HG02588 (cell line): Measurements from ENCODE around the gene CD80.

ENCODE experiments used
- ATAC-seq: cut with Tn5 transposase; IDR thresholded peaks from one replicate; pipeline ENCODE4 v1.9.1; 2021; ENCODE audit warnings: mild to moderate bottlenecking, moderate library complexity; ENCODE audit not compliant: unreplicated experiment

CD80 gene

DNA sequence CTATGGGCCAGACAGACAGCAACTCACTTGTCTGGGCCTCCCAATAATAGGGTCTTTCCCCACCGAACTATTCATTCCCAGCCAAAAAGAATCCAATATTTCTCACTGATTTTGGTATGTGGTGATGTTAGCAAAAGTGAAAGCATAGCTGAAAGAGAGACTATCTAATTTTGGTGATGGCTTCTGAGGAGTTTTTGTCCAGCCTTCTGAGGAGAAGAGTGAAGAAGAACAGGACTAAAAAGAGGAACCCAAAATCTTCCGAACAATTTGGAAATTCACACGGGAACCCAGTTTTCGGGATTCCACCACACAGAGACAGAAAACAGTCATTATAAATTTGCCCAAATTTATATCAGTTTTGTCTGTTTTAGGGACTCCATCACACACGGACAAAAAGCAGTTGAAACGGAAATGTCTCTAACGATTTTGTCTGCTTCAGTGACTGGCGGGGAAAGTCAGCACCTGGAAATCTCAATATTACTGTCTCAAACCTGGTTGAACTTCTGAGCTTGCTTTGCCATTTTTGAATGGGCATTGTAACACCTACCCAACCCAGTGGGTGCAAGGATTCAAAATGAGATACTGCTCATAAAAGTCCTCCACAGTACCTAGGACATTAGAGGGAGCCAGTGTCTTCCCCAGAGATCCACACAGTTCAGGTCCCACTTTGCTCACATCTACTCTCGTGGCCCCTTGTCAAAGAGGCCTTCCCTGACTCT, 9.1 kb downstream of the CD80 start:
- no peak for ATAC-seq

DNA sequence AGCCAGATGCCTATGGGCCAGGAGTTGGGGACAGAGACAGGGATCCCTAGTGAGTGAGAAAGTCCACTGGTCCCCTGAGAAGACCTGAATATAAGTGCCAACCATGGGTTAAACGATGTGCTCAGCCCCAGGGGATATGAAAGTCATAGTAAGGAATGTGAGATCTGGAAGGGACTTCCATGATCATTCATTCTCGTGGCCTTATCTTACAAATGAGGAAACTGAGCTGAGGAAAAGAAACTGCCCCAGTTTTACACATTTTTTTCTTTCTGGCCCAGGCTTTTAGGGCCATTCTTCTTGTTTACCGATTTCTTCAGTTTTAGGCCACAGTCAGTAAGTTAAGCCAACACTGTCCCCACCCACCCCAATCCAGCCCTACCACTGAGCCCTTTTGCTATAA, 11.1 kb downstream of the CD80 start:
- ATAC-seq = no peak

DNA sequence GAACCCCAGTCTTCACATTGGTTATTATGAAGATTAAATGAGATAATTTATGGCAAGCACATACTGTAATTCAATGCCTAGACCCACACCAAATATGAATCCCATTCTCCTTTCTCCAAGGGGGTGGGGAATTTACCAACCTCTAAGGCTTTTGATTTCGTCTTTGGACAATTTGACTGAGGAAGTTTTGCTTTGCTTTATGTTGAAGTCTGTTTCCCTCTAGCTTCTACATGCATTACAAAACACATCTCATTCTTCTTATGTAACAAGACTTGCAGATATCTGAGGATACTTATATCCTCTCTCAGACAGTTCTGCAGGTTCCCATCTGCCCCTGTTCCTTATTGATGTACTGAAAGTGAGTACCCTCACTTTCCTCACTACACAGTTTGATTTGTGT, 12.2 kb downstream of the CD80 start:
- ATAC-seq = no peak

DNA sequence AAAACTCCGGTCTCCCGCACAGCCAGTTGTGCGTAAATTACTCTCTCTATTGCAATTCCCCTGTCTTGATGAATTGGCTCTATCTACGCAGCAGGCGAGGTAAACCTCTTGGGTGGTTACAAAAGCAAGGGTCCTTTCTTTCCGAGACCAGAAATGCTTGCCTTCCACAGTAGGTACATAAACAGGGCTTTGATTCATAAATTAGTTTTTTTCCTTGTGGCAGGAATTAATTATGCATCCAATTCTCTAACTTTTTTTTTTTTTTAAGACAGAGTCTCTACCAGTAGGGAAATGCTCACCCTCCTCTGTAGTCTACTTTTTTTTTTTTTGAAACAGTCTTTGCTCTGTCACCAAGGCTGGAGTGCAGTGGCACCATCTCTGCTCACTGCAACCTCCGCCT, 16.3 kb downstream of the CD80 start:
- ATAC-seq = no peak

DNA sequence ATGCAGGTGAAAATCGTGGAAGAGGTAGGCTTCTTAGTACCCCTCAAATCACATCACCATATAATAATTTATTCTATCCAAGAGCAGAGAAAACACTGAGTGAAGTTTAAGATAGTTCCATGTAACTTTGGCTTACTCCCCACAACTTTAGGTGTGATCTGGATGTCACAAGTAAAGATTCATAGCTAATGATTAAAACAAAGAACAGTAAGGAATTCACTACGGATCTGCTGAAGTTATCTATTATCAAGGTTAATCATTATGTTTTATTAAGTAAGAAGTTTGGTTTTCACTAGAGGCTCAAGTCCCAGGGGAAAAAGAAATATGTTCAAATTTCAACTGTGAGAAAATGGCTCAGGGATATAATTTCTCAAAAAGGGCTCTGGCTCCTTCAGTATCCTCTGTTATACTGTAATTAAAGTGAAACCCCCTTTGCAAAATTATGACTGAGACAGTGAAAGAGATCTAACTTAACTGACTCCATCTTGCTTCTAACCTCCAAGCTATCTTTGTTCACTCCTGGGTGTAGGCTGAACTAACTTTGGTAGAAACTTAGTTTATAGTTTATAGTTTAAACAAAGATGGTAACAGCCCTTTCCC, 17.1 kb downstream of the CD80 start:
- no peak for ATAC-seq

DNA sequence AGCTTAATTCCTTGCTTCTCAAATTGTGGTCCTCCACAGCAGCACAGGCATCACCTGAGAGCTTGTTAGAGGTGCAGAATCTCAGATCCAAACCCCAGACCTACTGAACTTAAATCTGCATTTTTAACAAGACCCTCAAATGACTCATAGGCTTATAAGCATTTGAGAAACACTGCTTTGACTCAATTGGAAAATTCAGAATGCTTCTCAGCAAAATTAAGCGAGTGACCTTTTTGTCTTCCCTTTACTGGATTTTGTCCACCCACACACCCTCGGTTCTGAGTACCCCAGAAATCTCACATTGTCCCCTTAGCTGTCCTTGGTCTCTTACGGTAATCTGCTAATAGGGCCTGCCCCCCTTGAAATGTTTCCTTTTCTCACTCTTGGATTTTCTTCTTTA, 17.9 kb downstream of the CD80 start:
- no peak for ATAC-seq

DNA sequence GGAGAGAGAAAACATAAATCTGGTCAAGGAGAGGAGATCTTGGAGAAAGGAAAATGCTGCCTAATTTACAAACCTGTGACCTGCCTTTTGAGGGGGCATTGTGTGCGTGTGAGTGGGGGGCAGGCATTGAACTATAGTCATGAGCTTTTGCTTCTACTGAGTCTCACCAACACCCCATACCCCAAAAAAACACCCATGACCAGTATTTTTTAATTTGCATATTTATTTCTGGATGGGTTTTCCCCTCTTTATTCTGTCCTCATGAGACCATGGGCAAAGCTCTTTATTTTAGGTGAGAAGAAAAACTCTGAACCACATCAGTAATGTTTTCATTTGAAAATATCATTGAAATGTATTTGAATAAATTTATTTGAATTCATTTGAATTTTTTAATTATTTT, 20.6 kb downstream of the CD80 start:
- ATAC-seq = no peak

DNA sequence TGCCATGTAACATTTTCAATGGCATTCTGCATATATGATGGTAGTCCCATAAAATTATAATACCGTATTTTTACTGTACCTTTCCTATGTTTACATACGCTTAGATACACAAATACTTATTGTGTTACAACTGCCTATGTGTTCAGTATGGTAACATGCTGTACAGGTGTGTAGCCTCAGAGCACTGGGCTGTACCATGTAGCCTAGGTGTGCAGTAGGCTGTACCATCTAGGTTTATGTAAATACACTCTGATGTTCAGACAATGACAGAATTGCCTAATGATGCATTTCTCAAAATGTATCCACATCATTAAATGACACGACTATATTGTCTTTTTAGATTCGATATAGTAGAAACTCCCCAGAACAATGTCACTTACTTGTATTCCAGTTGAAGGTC, 22.7 kb downstream of the CD80 start:
- no peak for ATAC-seq

DNA sequence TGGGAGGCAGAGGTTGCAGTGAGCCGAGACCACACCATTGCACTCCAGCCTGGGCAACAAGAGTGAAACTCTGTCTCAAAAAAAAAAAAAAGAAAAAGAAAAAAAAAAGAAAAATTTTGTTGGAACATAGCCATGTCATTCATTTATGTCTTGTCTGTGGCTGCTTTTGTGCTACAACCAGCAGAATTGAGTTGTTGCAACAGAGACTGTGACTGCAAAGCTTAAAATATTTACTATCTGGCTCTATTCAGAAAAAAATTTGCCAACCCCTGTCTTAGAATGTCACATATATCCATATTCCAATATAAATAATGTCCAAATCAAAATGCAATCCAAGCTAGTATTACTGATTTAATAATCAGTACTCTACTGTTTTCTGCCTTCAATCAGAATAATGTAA, 25.1 kb downstream of the CD80 start:
- ATAC-seq = no peak

DNA sequence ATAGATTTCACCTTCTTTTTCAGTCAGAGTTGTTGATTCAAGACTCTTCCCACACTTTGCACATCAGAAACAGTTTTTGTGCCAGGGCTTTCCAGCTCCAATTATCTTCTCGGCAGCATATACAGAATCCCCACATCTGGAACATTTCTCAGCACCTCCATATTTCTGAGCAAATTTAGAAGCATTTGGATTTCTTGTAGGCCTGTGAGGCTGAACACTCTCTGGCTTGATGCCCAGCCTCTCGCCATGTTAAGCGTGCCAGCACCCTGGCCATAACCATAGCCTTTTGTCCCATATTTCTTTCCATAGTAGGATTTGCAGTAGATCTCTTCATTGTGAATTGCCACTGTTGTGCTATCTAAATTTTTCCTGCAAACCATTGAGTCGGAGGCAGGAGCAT, 28.3 kb downstream of the CD80 start:
- no peak for ATAC-seq

DNA sequence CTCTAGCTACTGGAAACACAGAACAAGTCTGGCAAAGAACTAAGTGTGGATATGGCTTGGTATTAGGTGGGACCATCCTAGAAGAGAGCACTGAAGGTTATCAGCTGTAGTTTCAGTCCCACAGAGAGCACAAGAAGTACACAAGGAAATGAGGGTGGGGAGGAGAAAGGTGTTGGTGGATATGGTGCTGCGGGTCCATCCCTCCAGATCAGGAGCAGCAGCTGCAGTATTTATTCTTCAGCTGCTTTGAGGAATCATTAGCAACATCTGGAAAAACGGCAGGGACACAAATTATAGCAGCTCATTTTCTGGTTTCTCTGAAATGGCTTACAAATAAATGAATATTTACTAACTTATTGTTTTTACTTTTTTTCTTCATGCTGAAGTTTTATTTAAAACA, 29.0 kb downstream of the CD80 start:
- no peak for ATAC-seq

DNA sequence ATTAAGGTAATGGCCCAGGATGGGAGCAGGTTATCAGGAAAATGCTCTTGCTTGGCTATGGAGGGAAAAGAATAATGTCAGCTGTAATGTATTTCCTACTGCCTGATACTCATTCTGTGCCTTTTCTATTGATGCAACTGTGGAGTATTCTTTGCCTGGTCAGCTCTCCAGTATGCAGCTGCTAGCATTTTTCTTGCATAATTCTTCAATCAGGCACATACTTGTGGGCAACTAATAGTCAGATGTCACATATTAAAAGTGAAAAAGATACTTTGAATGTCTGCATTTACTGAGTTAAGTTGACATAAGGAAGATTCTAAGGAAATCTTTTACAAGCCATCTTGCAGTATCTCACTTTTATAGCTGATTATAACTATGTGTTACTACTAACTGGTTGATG, 29.5 kb downstream of the CD80 start:
- no peak for ATAC-seq

DNA sequence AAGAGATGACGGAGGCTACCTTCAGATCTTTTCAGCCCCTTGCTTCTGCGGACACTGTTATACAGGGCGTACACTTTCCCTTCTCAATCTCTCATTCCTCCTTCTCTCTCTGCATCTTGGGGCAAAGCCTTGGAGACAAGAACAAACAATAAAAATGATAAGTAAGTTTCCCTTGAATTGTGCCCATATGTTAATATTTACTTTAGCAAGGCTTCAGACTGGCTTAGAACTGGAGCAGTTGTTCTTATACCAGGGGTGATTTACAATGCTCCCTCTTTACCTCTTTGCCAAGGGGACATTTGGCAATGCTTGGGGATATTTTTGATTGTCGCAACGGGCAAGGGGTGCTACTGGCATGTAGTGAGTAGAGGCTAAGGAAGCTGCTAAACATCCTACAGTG, 31.7 kb downstream of the CD80 start:
- no peak for ATAC-seq

DNA sequence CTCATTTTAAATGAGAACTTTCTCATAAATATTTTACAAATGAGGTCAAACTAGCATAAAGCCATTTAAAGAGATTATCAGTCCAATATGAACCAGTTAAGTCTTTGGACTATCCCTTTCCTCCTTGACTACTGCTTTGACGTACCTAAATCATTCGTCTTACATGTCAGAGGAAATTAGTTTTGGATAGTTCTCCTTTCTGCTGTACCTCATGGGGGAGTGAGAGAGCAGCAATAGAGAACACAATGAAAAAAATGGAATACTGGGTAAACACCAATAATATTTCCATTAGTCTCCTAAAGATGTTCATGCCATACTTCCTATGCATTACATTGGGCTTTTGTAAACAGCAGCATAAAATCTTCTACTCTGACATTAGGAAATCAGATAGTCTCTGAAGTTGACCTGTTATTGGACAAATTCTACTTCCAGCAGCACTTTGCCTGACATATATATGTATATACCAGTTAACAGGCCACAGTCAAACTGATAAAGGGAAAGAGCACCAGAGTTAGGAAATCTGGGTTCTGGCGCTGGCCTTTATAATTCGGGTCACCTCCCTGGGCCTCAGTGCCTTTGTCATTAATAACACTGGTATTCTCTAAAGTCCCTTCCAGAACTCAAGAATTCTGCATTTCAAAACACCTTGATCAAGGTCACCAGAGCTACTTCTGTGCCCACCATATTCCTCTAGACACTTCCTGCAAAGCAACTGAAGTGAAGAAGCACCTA, 34.3 kb downstream of the CD80 start:
- ATAC-seq = no peak

DNA sequence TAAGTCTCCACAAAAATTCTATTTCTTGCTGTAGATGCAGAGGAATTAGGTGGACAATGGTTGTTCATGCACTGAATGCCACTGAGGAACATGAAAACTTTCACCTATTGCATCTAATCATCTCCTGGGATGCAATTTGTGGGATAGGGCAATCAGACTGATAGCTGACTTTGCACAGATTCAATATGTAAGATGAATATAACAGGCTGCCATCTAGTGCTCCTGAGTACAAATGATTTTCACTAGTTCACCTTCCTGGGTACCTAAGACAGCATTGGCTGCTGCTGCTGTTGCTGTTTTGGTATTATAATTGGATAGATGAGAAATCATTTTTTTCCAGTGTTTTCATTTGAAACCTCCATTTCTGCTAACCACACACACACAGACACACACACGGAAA, 41.4 kb downstream of the CD80 start:
- no peak for ATAC-seq

DNA sequence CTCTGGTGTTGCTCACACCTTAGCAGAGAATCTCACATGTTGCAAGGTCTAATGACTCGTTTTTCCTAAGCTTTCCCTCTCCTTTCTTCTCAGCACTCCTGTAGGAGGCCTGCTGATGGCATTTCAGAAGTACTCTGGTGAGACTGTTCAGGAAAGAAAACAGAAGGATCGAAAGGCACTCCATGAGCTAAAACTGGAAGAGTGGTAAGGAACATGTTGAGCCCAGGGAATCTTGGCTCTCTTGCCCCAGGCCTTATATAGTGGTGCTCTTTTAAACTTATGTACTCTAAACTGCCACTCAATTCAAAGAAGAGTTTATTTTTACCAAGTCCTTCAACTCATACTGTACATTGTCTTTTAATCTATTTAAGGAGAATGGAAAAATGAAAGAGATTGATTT, 42.3 kb downstream of the CD80 start:
- no peak for ATAC-seq

DNA sequence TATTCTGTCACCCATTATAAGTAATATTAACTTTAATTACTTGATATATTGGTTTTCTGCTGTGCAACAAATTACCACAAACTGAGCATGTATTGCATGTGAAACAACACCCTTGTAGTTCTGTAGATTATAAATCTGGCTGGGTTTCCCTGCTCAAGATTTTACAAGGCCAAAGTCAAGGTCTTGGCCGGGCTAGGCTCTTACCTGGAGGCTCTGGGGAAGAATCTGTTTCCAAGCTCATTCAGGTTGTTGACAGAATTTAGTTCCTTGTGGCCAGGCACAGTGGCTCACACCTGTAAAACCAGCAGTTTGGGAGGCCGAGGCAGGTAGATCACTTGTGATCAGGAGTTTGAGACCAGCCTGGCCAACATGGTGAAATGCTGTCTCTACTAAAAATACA, 44.8 kb downstream of the CD80 start:
- no peak for ATAC-seq

DNA sequence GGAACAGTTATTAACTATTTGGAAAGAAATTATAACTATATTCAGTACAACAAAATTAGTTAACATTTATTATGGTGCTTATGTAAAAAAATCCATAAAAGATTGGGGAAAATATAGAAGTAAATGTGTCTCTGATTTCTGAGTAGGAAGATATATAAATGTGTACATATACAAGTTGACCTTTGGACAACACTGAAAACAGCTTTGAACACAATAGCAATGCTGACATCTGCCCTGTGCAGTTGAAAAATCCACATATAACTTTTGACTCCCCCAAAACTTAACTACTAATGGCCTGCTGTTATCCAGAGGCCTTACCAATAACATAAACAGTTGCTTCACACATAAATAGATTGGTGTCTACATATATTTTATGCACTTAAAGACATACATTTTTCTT, 48.7 kb downstream of the CD80 start:
- ATAC-seq = no peak

DNA sequence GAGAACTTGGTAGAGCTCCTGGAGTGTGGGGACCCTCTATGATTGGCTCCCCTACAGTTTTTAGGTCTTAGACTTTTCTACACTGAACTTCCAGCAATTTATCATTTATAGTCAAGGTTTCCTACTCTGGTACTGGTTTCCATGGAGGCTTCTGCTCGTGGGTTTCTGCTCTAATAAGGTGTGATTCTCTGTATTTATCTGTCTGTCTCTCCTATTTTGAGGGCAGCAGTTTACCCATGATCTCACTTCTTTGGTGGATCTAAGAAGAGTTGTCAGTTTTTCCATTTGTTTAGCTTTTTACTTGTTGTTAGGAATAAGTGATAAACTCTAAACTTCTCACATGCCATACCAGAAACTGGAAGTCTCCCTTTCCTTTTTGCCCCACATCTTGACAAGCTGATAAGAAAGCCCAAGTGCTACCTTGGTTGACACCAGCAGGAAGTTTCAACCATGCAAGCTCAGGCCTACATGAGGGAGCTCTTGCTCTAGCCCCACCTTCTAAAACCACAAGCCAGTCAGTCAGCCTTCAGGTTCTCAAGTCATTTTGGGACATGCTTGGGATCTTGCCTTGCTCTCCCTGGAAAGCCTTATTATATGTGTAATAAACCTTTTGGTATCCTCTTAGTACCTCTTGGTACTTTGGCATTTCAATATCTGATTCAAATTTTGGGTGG, 51.1 kb downstream of the CD80 start:
- peak; percentile 46 for ATAC-seq

DNA sequence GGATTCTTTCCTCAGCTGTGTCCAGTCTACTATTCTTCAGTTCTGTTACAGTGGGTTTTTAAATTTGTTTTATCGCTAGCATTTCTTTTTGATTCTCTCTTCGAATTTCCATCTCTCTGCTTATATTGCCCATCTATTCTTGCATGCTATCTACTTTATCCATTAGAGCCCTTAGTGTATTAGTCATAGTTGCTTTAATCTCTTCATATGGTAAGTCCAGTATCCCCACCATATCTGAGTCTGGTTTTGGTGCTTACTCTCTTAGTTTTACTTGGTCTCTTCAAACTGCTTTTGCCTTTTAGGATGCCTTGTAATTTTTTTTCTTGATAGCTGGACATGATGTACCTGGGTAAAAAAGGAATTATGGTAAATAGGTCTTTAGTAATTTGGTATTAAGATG, 52.0 kb downstream of the CD80 start:
- ATAC-seq = no peak

DNA sequence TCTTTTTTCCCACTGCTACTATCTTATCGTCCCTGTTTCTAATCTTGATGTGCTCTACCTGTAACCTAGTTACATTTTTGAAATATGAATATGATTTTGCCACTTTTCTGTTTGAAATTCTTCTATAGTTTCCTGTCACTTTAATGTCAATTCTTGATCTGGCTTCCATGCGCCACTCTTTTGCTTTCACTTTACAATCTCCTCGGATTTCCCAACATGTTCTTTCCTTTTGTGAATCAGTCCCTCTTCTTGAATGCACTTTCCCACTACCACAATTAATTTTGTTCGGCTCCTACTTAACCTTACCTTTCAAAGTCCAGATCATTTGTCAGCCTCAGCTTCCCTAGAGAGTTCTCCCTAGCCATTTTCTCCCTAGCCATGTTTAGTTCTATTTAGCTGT, 52.8 kb downstream of the CD80 start:
- ATAC-seq = no peak

DNA sequence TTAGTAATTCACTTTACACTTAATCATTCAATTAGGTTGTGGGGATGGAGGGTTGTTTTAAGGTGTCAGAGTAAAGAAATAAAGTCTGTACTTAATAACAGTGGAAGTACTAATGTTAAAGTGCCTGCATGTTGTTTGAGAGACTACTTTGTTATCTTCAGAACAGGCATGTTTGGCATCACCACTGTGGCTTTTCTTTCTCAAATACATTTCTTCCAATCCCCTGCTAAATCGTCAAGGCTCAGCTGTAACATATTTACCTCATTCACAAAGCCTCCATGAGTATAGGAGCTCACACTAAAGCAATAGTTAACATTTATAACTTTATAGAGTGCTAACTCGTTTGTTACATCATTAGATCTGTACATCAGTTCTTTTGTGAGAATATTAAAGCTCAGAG, 58.5 kb downstream of the CD80 start:
- no peak for ATAC-seq
